ENCODE measurements around the gene LAMTOR5.

LAMTOR5 gene

GRCh38 chr1:110420874-110421793 is 13.6 kb upstream of the LAMTOR5 start:
- TF ChIP-seq POLR2AphosphoS5 (IDR thresholded peaks at IDR 0.05; ENCODE audit: low read depth, low read length) = no peak
- no peak for TF ChIP-seq SIN3A (IDR thresholded peaks at IDR 0.05; ENCODE audit: borderline replicate concordance, insufficient read depth, low read length)
- no peak for TF ChIP-seq FOXP2 (optimal IDR thresholded peaks at IDR 0.05; ENCODE audit: borderline replicate concordance, extremely low read depth, extremely low read length, insufficient read depth)
- TF ChIP-seq TAF1 (IDR thresholded peaks at IDR 0.05; ENCODE audit: borderline replicate concordance, insufficient read depth, low read length) = no peak
- TF ChIP-seq, protein P1, sequence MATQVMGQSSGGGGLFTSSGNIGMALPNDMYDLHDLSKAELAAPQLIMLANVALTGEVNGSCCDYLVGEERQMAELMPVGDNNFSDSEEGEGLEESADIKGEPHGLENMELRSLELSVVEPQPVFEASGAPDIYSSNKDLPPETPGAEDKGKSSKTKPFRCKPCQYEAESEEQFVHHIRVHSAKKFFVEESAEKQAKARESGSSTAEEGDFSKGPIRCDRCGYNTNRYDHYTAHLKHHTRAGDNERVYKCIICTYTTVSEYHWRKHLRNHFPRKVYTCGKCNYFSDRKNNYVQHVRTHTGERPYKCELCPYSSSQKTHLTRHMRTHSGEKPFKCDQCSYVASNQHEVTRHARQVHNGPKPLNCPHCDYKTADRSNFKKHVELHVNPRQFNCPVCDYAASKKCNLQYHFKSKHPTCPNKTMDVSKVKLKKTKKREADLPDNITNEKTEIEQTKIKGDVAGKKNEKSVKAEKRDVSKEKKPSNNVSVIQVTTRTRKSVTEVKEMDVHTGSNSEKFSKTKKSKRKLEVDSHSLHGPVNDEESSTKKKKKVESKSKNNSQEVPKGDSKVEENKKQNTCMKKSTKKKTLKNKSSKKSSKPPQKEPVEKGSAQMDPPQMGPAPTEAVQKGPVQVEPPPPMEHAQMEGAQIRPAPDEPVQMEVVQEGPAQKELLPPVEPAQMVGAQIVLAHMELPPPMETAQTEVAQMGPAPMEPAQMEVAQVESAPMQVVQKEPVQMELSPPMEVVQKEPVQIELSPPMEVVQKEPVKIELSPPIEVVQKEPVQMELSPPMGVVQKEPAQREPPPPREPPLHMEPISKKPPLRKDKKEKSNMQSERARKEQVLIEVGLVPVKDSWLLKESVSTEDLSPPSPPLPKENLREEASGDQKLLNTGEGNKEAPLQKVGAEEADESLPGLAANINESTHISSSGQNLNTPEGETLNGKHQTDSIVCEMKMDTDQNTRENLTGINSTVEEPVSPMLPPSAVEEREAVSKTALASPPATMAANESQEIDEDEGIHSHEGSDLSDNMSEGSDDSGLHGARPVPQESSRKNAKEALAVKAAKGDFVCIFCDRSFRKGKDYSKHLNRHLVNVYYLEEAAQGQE (IDR thresholded peaks at IDR 0.05; ENCODE audit: insufficient read depth in 1 of 2, low read depth in 2 of 2, low read length in 2 of 2) = no peak

- no peak for TF ChIP-seq FOXP2 (optimal IDR thresholded peaks at IDR 0.05; ENCODE audit: borderline replicate concordance, extremely low read depth, extremely low read length, insufficient read depth)
- no peak for TF ChIP-seq SIN3A (IDR thresholded peaks at IDR 0.05; ENCODE audit: borderline replicate concordance, insufficient read depth, low read length)
- TF ChIP-seq, protein P1 (IDR thresholded peaks at IDR 0.05; ENCODE audit: insufficient read depth in 1 of 2, low read depth in 2 of 2, low read length in 2 of 2) = no peak
- TF ChIP-seq TAF1 (IDR thresholded peaks at IDR 0.05; ENCODE audit: borderline replicate concordance, insufficient read depth, low read length) = no peak
- TF ChIP-seq POLR2AphosphoS5 (IDR thresholded peaks at IDR 0.05; ENCODE audit: low read depth, low read length) = no peak
Observed at GRCh38 chr1:110420023-110420662, 12.6 kb upstream of the LAMTOR5 start.

DNA sequence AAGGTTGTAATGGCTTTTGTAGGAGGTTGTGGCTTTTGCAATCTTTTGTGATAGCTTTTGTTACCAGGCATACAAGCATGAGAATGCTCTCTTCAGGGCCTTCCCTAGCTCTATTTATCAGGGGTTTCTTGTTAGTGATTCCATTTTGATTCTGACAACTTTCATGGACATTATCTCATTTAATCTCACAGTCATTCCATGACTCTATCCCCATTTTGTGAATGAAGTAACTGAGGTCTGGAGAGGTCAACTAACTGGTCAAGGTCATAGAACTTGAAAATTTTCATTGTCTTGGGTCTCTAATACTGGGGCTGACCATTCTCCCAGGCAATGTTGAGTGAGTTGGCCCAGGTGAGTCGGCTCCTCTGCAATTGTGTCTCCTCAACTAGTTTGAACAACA is 11.2 kb upstream of the LAMTOR5 start:
- TF ChIP-seq, protein P1 (IDR thresholded peaks at IDR 0.05; ENCODE audit: insufficient read depth in 1 of 2, low read depth in 2 of 2, low read length in 2 of 2) = no peak
- TF ChIP-seq POLR2AphosphoS5 (IDR thresholded peaks at IDR 0.05; ENCODE audit: low read depth, low read length) (no peak), TAF1 (IDR thresholded peaks at IDR 0.05; ENCODE audit: borderline replicate concordance, insufficient read depth, low read length) (no peak)

DNA sequence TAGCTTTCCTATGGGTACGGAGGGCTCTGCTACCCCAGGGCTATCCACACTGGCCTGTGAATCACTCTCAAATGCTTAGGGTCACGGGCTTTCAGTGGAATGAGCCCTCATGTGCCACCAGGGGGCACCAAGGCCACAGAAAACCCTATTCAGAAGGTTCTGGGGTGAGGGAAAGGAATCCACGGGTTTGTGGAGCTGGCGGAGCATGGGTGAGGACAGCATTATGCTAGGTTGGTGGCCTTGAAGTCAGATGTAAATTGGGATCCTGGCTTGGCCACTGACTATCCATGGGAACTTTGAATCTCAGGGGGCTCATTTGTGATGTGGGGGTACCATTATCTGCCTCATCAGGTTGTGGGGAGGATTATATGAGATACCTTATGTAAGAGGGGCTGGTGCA is 5.1 kb upstream of the LAMTOR5 start:
- no peak for TF ChIP-seq TAF1 (IDR thresholded peaks at IDR 0.05; ENCODE audit: borderline replicate concordance, insufficient read depth, low read length)
- TF ChIP-seq FOXP2 (optimal IDR thresholded peaks at IDR 0.05; ENCODE audit: borderline replicate concordance, extremely low read depth, extremely low read length, insufficient read depth) = no peak
- TF ChIP-seq POLR2AphosphoS5 (IDR thresholded peaks at IDR 0.05; ENCODE audit: low read depth, low read length) = no peak
- TF ChIP-seq SIN3A (IDR thresholded peaks at IDR 0.05; ENCODE audit: borderline replicate concordance, insufficient read depth, low read length) = no peak

DNA sequence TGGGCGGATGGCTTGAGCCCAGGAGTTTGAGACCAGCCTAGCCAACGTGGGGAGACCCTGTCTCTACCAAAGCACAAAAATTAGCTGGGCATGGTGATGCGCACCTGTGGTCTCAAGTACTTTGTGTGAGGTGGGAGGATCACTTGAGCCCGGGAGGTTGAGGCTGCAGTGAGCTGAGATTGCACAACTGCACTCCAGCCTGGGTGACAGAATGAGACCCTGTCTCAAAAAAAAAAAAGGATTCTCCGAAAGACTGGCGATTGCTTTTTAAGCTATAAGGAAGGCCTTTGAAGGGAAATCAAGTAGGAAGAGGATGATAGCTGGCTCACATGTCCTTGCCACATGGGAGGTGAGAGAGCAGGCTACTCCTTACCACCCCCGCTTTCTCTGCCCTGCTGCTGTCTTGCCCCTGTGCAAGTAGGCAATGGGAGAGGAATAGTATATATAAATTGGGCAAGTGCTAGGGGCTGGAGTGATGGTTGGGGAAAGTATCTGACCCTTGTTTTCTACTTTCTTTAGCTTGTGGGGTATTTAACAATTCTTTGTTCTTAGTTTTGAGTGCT is 3.8 kb upstream of the LAMTOR5 start:
- TF ChIP-seq FOXP2 (optimal IDR thresholded peaks at IDR 0.05; ENCODE audit: borderline replicate concordance, extremely low read depth, extremely low read length, insufficient read depth) (no peak), TAF1 (IDR thresholded peaks at IDR 0.05; ENCODE audit: borderline replicate concordance, insufficient read depth, low read length) (no peak), POLR2AphosphoS5 (IDR thresholded peaks at IDR 0.05; ENCODE audit: low read depth, low read length) (no peak), SIN3A (IDR thresholded peaks at IDR 0.05; ENCODE audit: borderline replicate concordance, insufficient read depth, low read length) (no peak)
- TF ChIP-seq, protein P1 (IDR thresholded peaks at IDR 0.05; ENCODE audit: insufficient read depth in 1 of 2, low read depth in 2 of 2, low read length in 2 of 2) = no peak
